Tracheal epithelial cell (primary cell): ENCODE results near the gene CAPNS2. TPM values are rescaled to one million over a fixed set of nuclear protein-coding genes. Genes with fewer than 3 reads are reported as not detected.

Experiments used
- total RNA-seq: library from RNA; depleted of rRNA; stranded (reverse); fragments of >200 nt; gene quantifications from 2 replicates; pipeline ENCODE4 v1.2.1, GENCODE V29; 2014

CAPNS2 gene
- 33.7 and 67.4 TPM in 2 replicates for total RNA-seq

GRCh38 chr16:55566432-55567175, at the start of gene CAPNS2:
Gene CAPNS2, plus strand, starts transcription at chr16:55566684. Its CDS starts 73 bp downstream, at chr16:55566757.

Other genes starting within 250 kb of the CAPNS2 start
- not detected in 2 replicates for gene IRX6, start 242.5 kb upstream of the CAPNS2 start, total RNA-seq
- gene MMP2, start 87.5 kb upstream of the CAPNS2 start, total RNA-seq, result 1.7 and 9.9 TPM in 2 replicates
- gene LPCAT2, start 57.6 kb upstream of the CAPNS2 start, total RNA-seq, result 9.4 and 18.5 TPM in 2 replicates
- gene SLC6A2, start 89.3 kb downstream of the CAPNS2 start, total RNA-seq, result 0.24 TPM in 1 of 2 replicates, not detected in the other